Stomach (tissue), 4 donors: ENCODE results near the gene CCDC93.

ENCODE experiments used
- CTCF ChIP-seq, 7 experiments: fragments of 450-650 bp in 4 of 7; fragments of 200-600 bp in 3 of 7; sonication (generic) in 3 of 7; IDR thresholded peaks; one replicate each; pipeline ENCODE4 v1.5.1; 2016 to 2019; ENCODE audit warnings: antibody characterized with exemption in 7 of 7, control low read depth in 2 of 7, mild to moderate bottlenecking in 1 of 7
- EP300 ChIP-seq: sonication (generic); formaldehyde crosslinking; IDR thresholded peaks from one replicate; pipeline ENCODE4 v1.6.1; 2017; ENCODE audit warnings: antibody characterized with exemption
- POLR2A ChIP-seq, 4 donors: fragments of 450-650 bp; IDR thresholded peaks; one replicate each; pipeline ENCODE4 v1.6.1; 2016; ENCODE audit warnings: antibody characterized with exemption in 4 of 4, control low read depth in 2 of 4, mild to moderate bottlenecking in 1 of 4, moderate library complexity in 1 of 4

GRCh38 chr2:117983040-117983439 is 30.8 kb downstream of the CCDC93 start:
- TF ChIP-seq CTCF (IDR thresholded peaks at IDR 0.05) (no peak), POLR2A (IDR thresholded peaks at IDR 0.05) (no peak), EP300 (no peak)
